ENCODE data around the gene TENM3. TPM values are rescaled to one million over a fixed set of nuclear protein-coding genes. Genes with fewer than 3 reads are reported as not detected.

Gene TENM3
- total and polyA plus RNA-seq, 12 donors: 2.6 to 54.4 (median 42.8) TPM

GRCh38 chr4:182416067-182416466 lies 172.9 kb downstream of the TENM3 start:
- H3K27ac ChIP-seq: no peak overlapping the region
- intact Hi-C loops (cut with DNase I): no loop called here
- H3K4me1 ChIP-seq (replicated peaks in 1 of 2): no peaks in the 10 kb centered on the region
- H3K27me3 ChIP-seq: no peaks in the 10 kb centered on the region
- no peaks in the 10 kb centered on the region for H3K9me3 ChIP-seq (replicated peaks in 1 of 3)
- H3K4me3 ChIP-seq: no peak overlapping the region
- H3K36me3 ChIP-seq (replicated peaks in 1 of 2): no peaks in the 10 kb centered on the region
- DNase-seq: no peak
- TF ChIP-seq CTCF (IDR thresholded peaks at IDR 0.05) (no peak), POLR2A (IDR thresholded peaks at IDR 0.05) (no peak)
- WGBS, 4 donors: 88 to 96% (median 91%) methylated on average over 1 of the region's 1 CpG

- H3K27ac ChIP-seq: no peak overlapping the region
- H3K36me3 ChIP-seq (replicated peaks in 1 of 2): no peaks in the 10 kb centered on the region
- intact Hi-C loops (cut with DNase I): no loop called here
- H3K4me3 ChIP-seq: no peak overlapping the region
- H3K4me1 ChIP-seq (replicated peaks in 1 of 2): no peaks in the 10 kb centered on the region
- TF ChIP-seq CTCF (IDR thresholded peaks at IDR 0.05) (no peak), POLR2A (IDR thresholded peaks at IDR 0.05) (no peak)
- DNase-seq: no peak
- H3K9me3 ChIP-seq (replicated peaks in 1 of 3): no peaks in the 10 kb centered on the region
- WGBS, 4 donors: 68 to 79% (median 75%) methylated on average over 9 of the region's 9 CpGs
- H3K27me3 ChIP-seq: no peaks in the 10 kb centered on the region
Measured at GRCh38 chr4:182418054-182418734, 175.0 kb downstream of the TENM3 start.

GRCh38 chr4:182420189-182420588 lies 177.0 kb downstream of the TENM3 start:
- Histone ChIP-seq H3K9me3 (replicated peaks in 1 of 3) (no peaks in the 10 kb centered on the region), H3K36me3 (replicated peaks in 1 of 2) (no peaks in the 10 kb centered on the region), H3K4me1 (replicated peaks in 1 of 2) (no peaks in the 10 kb centered on the region), H3K27me3 (no peaks in the 10 kb centered on the region), H3K27ac (no peak overlapping the region), H3K4me3 (no peak overlapping the region)
- DNase-seq: no peak
- intact Hi-C loops (cut with DNase I): no loop called here
- 75 to 82% (median 78%) methylated on average over 7 of the region's 7 CpGs for whole genome bisulfite sequencing, 4 donors
- no peak for TF ChIP-seq POLR2A (IDR thresholded peaks at IDR 0.05)
- TF ChIP-seq CTCF (IDR thresholded peaks at IDR 0.05): no peak

- no peaks in the 10 kb centered on the region for H3K4me1 ChIP-seq (replicated peaks in 1 of 2)
- H3K27ac ChIP-seq: no peak overlapping the region
- TF ChIP-seq CTCF (IDR thresholded peaks at IDR 0.05) (no peak), POLR2A (IDR thresholded peaks at IDR 0.05) (no peak)
- no peaks in the 10 kb centered on the region for H3K9me3 ChIP-seq (replicated peaks in 1 of 3)
- H3K4me3 ChIP-seq: no peak overlapping the region
- H3K27me3 ChIP-seq: no peaks in the 10 kb centered on the region
- 83 to 87% (median 85%) methylated on average over 5 of the region's 5 CpGs for WGBS, 4 donors
- intact Hi-C loops (cut with DNase I): no loop called here
- H3K36me3 ChIP-seq (replicated peaks in 1 of 2): no peaks in the 10 kb centered on the region
- DNase-seq: no peak
Measured at GRCh38 chr4:182421753-182422152, 178.6 kb downstream of the TENM3 start.

All from adrenal gland (tissue), 12 donors.